ENCODE measurements around the gene RALY.
A peak's percentile ranks its signal among the peaks of the same experiment; 100 is the strongest.

Gene RALY

GRCh38 chr20:34055290-34055689, 61.6 kb downstream of the RALY start:
- Histone ChIP-seq H3K4me3 (ENCODE audit: low read depth, low read length) (no peak overlapping the region), H3K18ac (ENCODE audit: low read length) (no peak overlapping the region), H2BK12ac (ENCODE audit: low read length) (no peak overlapping the region), H4K12ac (ENCODE audit: low read depth, low read length) (no peak overlapping the region), H3K27ac (ENCODE audit: low read depth, low read length) (no peak overlapping the region), H3K9ac (ENCODE audit: low read length) (no peak overlapping the region), H2AK5ac (ENCODE audit: low read length) (no peak overlapping the region), H3K4me1 (ENCODE audit: control insufficient read depth in 1 of 2, insufficient read depth in 2 of 2, low read length in 2 of 2) (peaks cover 13 to 14% of the 10 kb centered on the region in 2 experiments), H4K91ac (ENCODE audit: low read depth, low read length) (no peak overlapping the region), H2AFZ (ENCODE audit: insufficient read depth, low read length, poor library complexity) (no peak overlapping the region), H2BK5ac (ENCODE audit: low read depth, low read length, poor library complexity) (no peak overlapping the region), H2BK120ac (ENCODE audit: insufficient read depth, low read length, poor library complexity) (no peak overlapping the region), H3K79me2 (ENCODE audit: control insufficient read depth, insufficient read depth, low read length, poor library complexity) (peaks cover 4% of the 10 kb centered on the region), H3K14ac (ENCODE audit: low read length) (no peak overlapping the region), H3K27me3 (ENCODE audit: insufficient read depth, low read length) (no peaks in the 10 kb centered on the region), H3K4ac (ENCODE audit: low read depth, low read length) (no peak overlapping the region), H3K4me2 (ENCODE audit: low read length) (no peak overlapping the region), H3K36me3 (ENCODE audit: control insufficient read depth in 1 of 2, insufficient read depth in 2 of 2, low read length in 2 of 2) (no peaks in the 10 kb centered on the region), H3K9me3 (ENCODE audit: insufficient read depth, low read depth, low read length) (no peaks in the 10 kb centered on the region), H3K23ac (ENCODE audit: low read length) (no peak overlapping the region), H4K8ac (ENCODE audit: low read depth, low read length) (no peak overlapping the region), H3K79me1 (ENCODE audit: low read length) (peaks cover 3% of the 10 kb centered on the region)
- DNase-seq: no peak
- WGBS (ENCODE audit: extremely low coverage, insufficient coverage, insufficient read length): no CpG with 5 or more reads among the region's 1 CpG

DNA sequence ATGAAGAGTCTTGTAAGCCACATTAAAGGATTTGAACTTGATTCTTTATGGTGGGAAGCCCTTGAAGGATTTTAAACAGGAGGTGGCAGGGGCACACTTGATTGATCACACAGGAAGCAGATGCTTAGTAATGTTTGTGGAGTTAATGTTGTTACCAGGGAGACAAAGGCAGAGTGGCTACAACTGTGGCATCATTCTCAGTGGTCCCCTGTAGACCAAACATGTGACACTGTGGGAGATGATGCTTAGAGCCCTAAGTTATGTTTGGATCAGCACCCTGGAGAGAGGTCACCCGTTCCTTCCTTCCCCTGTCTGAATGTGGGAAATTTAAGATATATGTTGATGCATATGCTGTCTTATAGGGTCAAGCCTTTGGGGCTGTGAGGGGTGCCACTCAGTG, 65.1 kb downstream of the RALY start:
- DNase-seq: no peak
- Histone ChIP-seq H2BK120ac (ENCODE audit: insufficient read depth, low read length, poor library complexity) (no peak overlapping the region), H3K4me3 (ENCODE audit: low read depth, low read length) (no peak overlapping the region), H3K27ac (ENCODE audit: low read depth, low read length) (no peak overlapping the region), H2BK5ac (ENCODE audit: low read depth, low read length, poor library complexity) (no peak overlapping the region), H2AFZ (ENCODE audit: insufficient read depth, low read length, poor library complexity) (no peak overlapping the region), H3K23ac (ENCODE audit: low read length) (no peak overlapping the region), H3K4me2 (ENCODE audit: low read length) (no peak overlapping the region), H2BK12ac (ENCODE audit: low read length) (no peak overlapping the region), H3K9ac (ENCODE audit: low read length) (no peak overlapping the region), H3K79me2 (ENCODE audit: control insufficient read depth, insufficient read depth, low read length, poor library complexity) (peaks cover 2% of the 10 kb centered on the region), H4K91ac (ENCODE audit: low read depth, low read length) (no peak overlapping the region), H4K8ac (ENCODE audit: low read depth, low read length) (no peak overlapping the region), H4K12ac (ENCODE audit: low read depth, low read length) (no peak overlapping the region), H3K9me3 (ENCODE audit: insufficient read depth, low read depth, low read length) (no peaks in the 10 kb centered on the region), H3K79me1 (ENCODE audit: low read length) (peaks cover 17% of the 10 kb centered on the region), H3K27me3 (ENCODE audit: insufficient read depth, low read length) (no peaks in the 10 kb centered on the region), H3K4me1 (ENCODE audit: control insufficient read depth in 1 of 2, insufficient read depth in 2 of 2, low read length in 2 of 2) (peaks cover 24 to 33% of the 10 kb centered on the region in 2 experiments), H3K14ac (ENCODE audit: low read length) (no peak overlapping the region), H3K36me3 (ENCODE audit: control insufficient read depth in 1 of 2, insufficient read depth in 2 of 2, low read length in 2 of 2) (peaks cover 0 to 2% of the 10 kb centered on the region in 2 experiments), H2AK5ac (ENCODE audit: low read length) (no peak overlapping the region), H3K18ac (ENCODE audit: low read length) (no peak overlapping the region), H3K4ac (ENCODE audit: low read depth, low read length) (no peak overlapping the region)
- no CpG with 5 or more reads among the region's 1 CpG for WGBS (ENCODE audit: extremely low coverage, insufficient coverage, insufficient read length)

GRCh38 chr20:34060970-34061369, 67.3 kb downstream of the RALY start:
- no peak overlapping the region for H2AK5ac ChIP-seq (ENCODE audit: low read length)
- no peak overlapping the region for H2BK120ac ChIP-seq (ENCODE audit: insufficient read depth, low read length, poor library complexity)
- H3K9me3 ChIP-seq (ENCODE audit: insufficient read depth, low read depth, low read length): no peaks in the 10 kb centered on the region
- H2BK5ac ChIP-seq (ENCODE audit: low read depth, low read length, poor library complexity): no peak overlapping the region
- H3K23ac ChIP-seq (ENCODE audit: low read length): no peak overlapping the region
- no peak overlapping the region for H3K18ac ChIP-seq (ENCODE audit: low read length)
- peaks cover 25% of the 10 kb centered on the region for H3K79me1 ChIP-seq (ENCODE audit: low read length)
- DNase-seq: no peak
- WGBS (ENCODE audit: extremely low coverage, insufficient coverage, insufficient read length): no CpG with 5 or more reads among the region's 1 CpG
- peak overlapping the region; percentile 77 for H3K27ac ChIP-seq (ENCODE audit: low read depth, low read length)
- no peak overlapping the region for H4K8ac ChIP-seq (ENCODE audit: low read depth, low read length)
- H3K4me2 ChIP-seq (ENCODE audit: low read length): no peak overlapping the region
- no peak overlapping the region for H3K14ac ChIP-seq (ENCODE audit: low read length)
- no peak overlapping the region for H4K12ac ChIP-seq (ENCODE audit: low read depth, low read length)
- no peaks in the 10 kb centered on the region for H3K27me3 ChIP-seq (ENCODE audit: insufficient read depth, low read length)
- no peak overlapping the region for H2BK12ac ChIP-seq (ENCODE audit: low read length)
- H3K9ac ChIP-seq (ENCODE audit: low read length): no peak overlapping the region
- H3K4ac ChIP-seq (ENCODE audit: low read depth, low read length): no peak overlapping the region
- H3K4me1 ChIP-seq (ENCODE audit: control insufficient read depth in 1 of 2, insufficient read depth in 2 of 2, low read length in 2 of 2): peaks cover 30 to 46% of the 10 kb centered on the region in 2 experiments
- H2AFZ ChIP-seq (ENCODE audit: insufficient read depth, low read length, poor library complexity): no peak overlapping the region
- H3K36me3 ChIP-seq (ENCODE audit: control insufficient read depth in 1 of 2, insufficient read depth in 2 of 2, low read length in 2 of 2): peaks cover 0 to 2% of the 10 kb centered on the region in 2 experiments
- H3K79me2 ChIP-seq (ENCODE audit: control insufficient read depth, insufficient read depth, low read length, poor library complexity): peaks cover 8% of the 10 kb centered on the region
- H3K4me3 ChIP-seq (ENCODE audit: low read depth, low read length): no peak overlapping the region
- H4K91ac ChIP-seq (ENCODE audit: low read depth, low read length): no peak overlapping the region

DNA sequence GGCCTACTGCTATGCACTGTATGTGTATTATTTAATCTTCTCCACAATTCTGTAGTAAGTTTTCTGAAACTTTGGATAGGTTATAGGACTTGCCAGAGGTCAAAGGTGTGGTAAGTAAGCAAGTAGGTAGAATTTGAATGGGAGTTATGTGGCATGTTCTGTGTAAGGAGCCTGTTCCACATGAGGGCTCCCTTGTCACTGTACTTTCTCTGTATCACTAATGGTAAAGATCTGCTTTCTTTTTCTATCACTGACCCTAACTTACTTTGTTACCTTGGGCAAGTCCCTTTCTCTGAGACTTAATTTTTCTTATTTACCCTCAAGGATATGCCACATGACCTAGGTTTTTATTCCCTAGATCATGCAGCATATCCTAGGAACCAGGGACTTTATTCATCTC, 68.0 kb downstream of the RALY start:
- Histone ChIP-seq H3K9me3 (ENCODE audit: insufficient read depth, low read depth, low read length) (no peaks in the 10 kb centered on the region), H3K18ac (ENCODE audit: low read length) (no peak overlapping the region), H4K12ac (ENCODE audit: low read depth, low read length) (no peak overlapping the region), H2BK12ac (ENCODE audit: low read length) (peak overlapping the region; percentile 66), H2BK5ac (ENCODE audit: low read depth, low read length, poor library complexity) (peak overlapping the region; percentile 39), H2BK120ac (ENCODE audit: insufficient read depth, low read length, poor library complexity) (no peak overlapping the region), H2AFZ (ENCODE audit: insufficient read depth, low read length, poor library complexity) (no peak overlapping the region), H3K4me3 (ENCODE audit: low read depth, low read length) (no peak overlapping the region), H3K4me1 (ENCODE audit: control insufficient read depth in 1 of 2, insufficient read depth in 2 of 2, low read length in 2 of 2) (peaks cover 33 to 52% of the 10 kb centered on the region in 2 experiments), H3K14ac (ENCODE audit: low read length) (no peak overlapping the region), H3K27me3 (ENCODE audit: insufficient read depth, low read length) (no peaks in the 10 kb centered on the region), H2AK5ac (ENCODE audit: low read length) (no peak overlapping the region), H3K4me2 (ENCODE audit: low read length) (no peak overlapping the region), H3K27ac (ENCODE audit: low read depth, low read length) (peak overlapping the region; percentile 77), H3K4ac (ENCODE audit: low read depth, low read length) (no peak overlapping the region), H4K91ac (ENCODE audit: low read depth, low read length) (no peak overlapping the region), H3K79me1 (ENCODE audit: low read length) (peaks cover 25% of the 10 kb centered on the region), H3K9ac (ENCODE audit: low read length) (no peak overlapping the region), H3K79me2 (ENCODE audit: control insufficient read depth, insufficient read depth, low read length, poor library complexity) (peaks cover 8% of the 10 kb centered on the region), H3K36me3 (ENCODE audit: control insufficient read depth in 1 of 2, insufficient read depth in 2 of 2, low read length in 2 of 2) (peaks cover 0 to 2% of the 10 kb centered on the region in 2 experiments), H4K8ac (ENCODE audit: low read depth, low read length) (no peak overlapping the region), H3K23ac (ENCODE audit: low read length) (no peak overlapping the region)
- DNase-seq: no peak

Data from trophoblast cell (in vitro differentiated cells and primary cell).